Erythroblast (primary cell): Measurements from ENCODE around the gene MOB3A.

Source experiments
- DNase-seq, 2 experiments: peaks; one replicate each; lab custom pipeline; 2025; lab: John Stamatoyannopoulos, UW
- GATA1 ChIP-seq: IDR thresholded peaks from 2 replicates; pipeline ENCODE4 v1.6.1; 2011; ENCODE audit warnings: low read depth, mild to moderate bottlenecking, control low read depth, low read length, moderate library complexity
- POLR2A ChIP-seq: IDR thresholded peaks from 2 replicates; pipeline ENCODE4 v1.6.1; 2011; ENCODE audit warnings: mild to moderate bottlenecking, low read length

Gene MOB3A

GRCh38 chr19:2084993-2085720 is 11.0 kb downstream of the MOB3A start:
- DNase-seq = no peak

GRCh38 chr19:2083174-2083854 is 12.8 kb downstream of the MOB3A start:
- TF ChIP-seq POLR2A = no peak
- DNase-seq = no peak

More at GRCh38 chr19:2084993-2085720, 11.0 kb downstream of the MOB3A start:
- TF ChIP-seq GATA1 = no peak
- TF ChIP-seq POLR2A = no peak

GRCh38 chr19:2081873-2082810 is 14.0 kb downstream of the MOB3A start:
- DNase-seq = no peak
- TF ChIP-seq GATA1 (no peak), POLR2A (no peak)

- no peak for TF ChIP-seq POLR2A
- TF ChIP-seq GATA1 = no peak
- no peak for DNase-seq
These were observed 15.7 kb downstream of the MOB3A start for GRCh38 chr19:2080336-2080988.

- no peak for DNase-seq
These were observed 16.2 kb downstream of the MOB3A start for GRCh38 chr19:2079865-2080301.

GRCh38 chr19:2079076-2079864 is 16.9 kb downstream of the MOB3A start:
- no peak for DNase-seq
- TF ChIP-seq GATA1 (no peak), POLR2A (no peak)

More at GRCh38 chr19:2079865-2080301, 16.2 kb downstream of the MOB3A start:
- TF ChIP-seq GATA1 (no peak), POLR2A (no peak)

GRCh38 chr19:2077833-2078619 is 18.1 kb downstream of the MOB3A start:
- no peak for DNase-seq
- TF ChIP-seq GATA1 (no peak), POLR2A (no peak)

- DNase-seq = no peak
- TF ChIP-seq POLR2A (no peak), GATA1 (no peak)
These were observed 18.7 kb downstream of the MOB3A start for GRCh38 chr19:2077398-2077797.

- DNase-seq = no peak
- no peak for TF ChIP-seq GATA1
- TF ChIP-seq POLR2A = no peak
These were observed 19.6 kb downstream of the MOB3A start for GRCh38 chr19:2076526-2076944.

- no peak for TF ChIP-seq GATA1
- no peak for TF ChIP-seq POLR2A
- DNase-seq = no peak
These were observed 23.2 kb downstream of the MOB3A start for GRCh38 chr19:2072757-2073551.

- TF ChIP-seq GATA1 (no peak), POLR2A (no peak)
- no peak for DNase-seq
These were observed 25.0 kb downstream of the MOB3A start for GRCh38 chr19:2070986-2071673.
